Measurements from ENCODE around the gene APOBEC3B. TPM values are rescaled to one million over a fixed set of nuclear protein-coding genes. Genes with fewer than 3 reads are reported as not detected.

APOBEC3B gene
- total and polyA plus RNA-seq, 2 of the 8 experiments (the other 6 are each of a cell fraction or from before 2014, with no cell fraction given) = 14.2 to 74.9 TPM

DNA sequence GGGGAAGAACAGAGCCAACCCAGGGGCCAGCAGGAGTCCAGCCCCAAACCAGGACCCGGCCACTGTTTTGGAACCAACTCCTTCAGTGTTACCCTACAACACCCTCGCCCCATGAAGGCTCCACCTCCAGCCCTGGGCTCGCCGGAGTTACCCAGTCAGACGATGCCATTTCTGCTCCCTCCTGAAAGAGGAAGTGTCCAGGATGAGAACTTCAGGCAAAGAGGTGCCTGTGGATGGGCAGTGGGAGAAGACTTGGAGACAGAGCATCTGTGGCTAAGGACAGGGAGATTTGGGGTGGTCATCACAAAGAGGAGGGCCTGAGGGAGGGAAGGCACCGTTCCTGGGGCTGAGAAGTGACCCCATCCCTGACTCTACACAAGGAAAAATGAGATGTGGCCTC, 14.0 kb downstream of the APOBEC3B start (continued):
- no peak for TF ChIP-seq SP2 (IDR thresholded peaks at IDR 0.05; ENCODE audit: low read length)
- no peak for TF ChIP-seq POLR2AphosphoS5 (IDR thresholded peaks at IDR 0.05; ENCODE audit: low read depth, low read length)
- no peak for TF ChIP-seq KDM4A (IDR thresholded peaks at IDR 0.05; ENCODE audit: low read depth, low read length, severe bottlenecking)
